Stimulated activated CD8-positive, alpha-beta memory T cell treated with anti-CD3 and anti-CD28 coated beads, Interleukin-4, amount 100 ng/mL, for 4 hours (primary cell): ENCODE data around the gene CTSD.
"Not testable (repeated sequence)": the region's sequence is repeated elsewhere in the genome, so short reads cannot be mapped to it uniquely, and the experiment has no call there.

Experiments used
- DNase-seq, 2 donors: peaks; one replicate each; pipeline ENCODE4 v3.0.0-alpha.2; 2020; ENCODE audit warnings: low read depth in 2 of 2, low spot score in 1 of 2

The CTSD gene

GRCh38 chr11:1770528-1770927 is 6.8 kb upstream of the CTSD start:
- no peak for DNase-seq

- no peak for DNase-seq
Observed at GRCh38 chr11:1770061-1770460, 6.3 kb upstream of the CTSD start.

- DNase-seq, result not testable (repeated sequence)
Observed at GRCh38 chr11:1769304-1769936, 5.7 kb upstream of the CTSD start.

GRCh38 chr11:1768141-1768469 is 4.4 kb upstream of the CTSD start:
- no peak for DNase-seq

- DNase-seq, result no peak
Observed at GRCh38 chr11:1767399-1768140, 3.8 kb upstream of the CTSD start.

- DNase-seq, result no peak
Observed at GRCh38 chr11:1766719-1767398, 3.1 kb upstream of the CTSD start.

- no peak for DNase-seq
Observed at GRCh38 chr11:1765871-1766718, 2.4 kb upstream of the CTSD start.

GRCh38 chr11:1763336-1763795 is 361 bp downstream of the CTSD start:
- no peak for DNase-seq

GRCh38 chr11:1762537-1763302 is 1.0 kb downstream of the CTSD start:
- DNase-seq, result no peak

GRCh38 chr11:1761857-1762536 is 1.7 kb downstream of the CTSD start:
- no peak for DNase-seq

- no peak for DNase-seq
Observed at GRCh38 chr11:1761110-1761856, 2.4 kb downstream of the CTSD start.

- DNase-seq, result no peak
Observed at GRCh38 chr11:1760351-1761109, 3.2 kb downstream of the CTSD start.

- no peak for DNase-seq
Observed at GRCh38 chr11:1759851-1760220, 3.9 kb downstream of the CTSD start.

GRCh38 chr11:1759151-1759850 is 4.4 kb downstream of the CTSD start:
- no peak for DNase-seq

GRCh38 chr11:1758611-1759150 is 5.0 kb downstream of the CTSD start:
- no peak for DNase-seq

GRCh38 chr11:1757861-1758610 is 5.7 kb downstream of the CTSD start:
- no peak for DNase-seq
